ENCODE results near the gene STK33.

STK33 gene

DNA sequence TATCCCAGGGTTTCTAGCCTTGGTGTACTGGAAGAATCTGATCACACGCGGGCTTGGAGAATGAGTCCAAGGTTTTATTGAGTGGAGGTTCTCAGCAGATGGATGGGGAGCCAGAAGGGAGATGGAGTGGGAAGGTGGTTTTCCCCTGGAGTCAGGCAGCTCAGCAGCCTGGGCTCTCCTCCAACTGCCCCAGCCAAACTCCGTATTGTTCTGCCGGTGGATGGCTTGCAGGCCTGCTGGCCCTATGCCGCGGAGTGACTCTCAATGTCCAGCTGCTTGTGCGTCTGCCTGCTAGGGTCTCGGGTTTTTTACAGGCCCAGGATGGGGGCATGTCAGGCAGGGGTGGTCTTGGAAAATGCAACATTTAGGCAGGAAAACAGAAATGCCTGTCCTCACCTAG, 168.0 kb downstream of the STK33 start:
- no peak for DNase-seq (ENCODE audit: low read depth in 2 of 2)

DNA sequence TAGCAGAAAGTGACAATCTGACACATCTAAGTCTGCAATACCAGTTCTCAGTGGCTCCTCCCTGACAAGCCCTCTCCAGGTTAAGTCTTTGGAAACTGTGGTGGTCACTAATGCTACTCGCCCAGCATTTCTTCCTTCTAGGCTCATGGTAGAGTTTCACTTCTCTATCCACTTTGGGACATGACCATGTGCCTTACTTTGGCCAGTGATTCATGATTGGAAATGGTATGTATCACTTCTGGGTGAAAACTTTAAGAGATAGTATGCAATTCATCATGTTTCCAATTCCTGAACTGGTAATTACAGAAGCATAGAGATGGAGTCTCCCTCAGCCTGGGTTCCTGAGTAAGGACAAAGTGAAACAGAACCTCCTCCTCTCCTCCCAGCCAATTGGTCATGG, 178.8 kb downstream of the STK33 start:
- no peak for DNase-seq (ENCODE audit: low read depth in 2 of 2)

DNA sequence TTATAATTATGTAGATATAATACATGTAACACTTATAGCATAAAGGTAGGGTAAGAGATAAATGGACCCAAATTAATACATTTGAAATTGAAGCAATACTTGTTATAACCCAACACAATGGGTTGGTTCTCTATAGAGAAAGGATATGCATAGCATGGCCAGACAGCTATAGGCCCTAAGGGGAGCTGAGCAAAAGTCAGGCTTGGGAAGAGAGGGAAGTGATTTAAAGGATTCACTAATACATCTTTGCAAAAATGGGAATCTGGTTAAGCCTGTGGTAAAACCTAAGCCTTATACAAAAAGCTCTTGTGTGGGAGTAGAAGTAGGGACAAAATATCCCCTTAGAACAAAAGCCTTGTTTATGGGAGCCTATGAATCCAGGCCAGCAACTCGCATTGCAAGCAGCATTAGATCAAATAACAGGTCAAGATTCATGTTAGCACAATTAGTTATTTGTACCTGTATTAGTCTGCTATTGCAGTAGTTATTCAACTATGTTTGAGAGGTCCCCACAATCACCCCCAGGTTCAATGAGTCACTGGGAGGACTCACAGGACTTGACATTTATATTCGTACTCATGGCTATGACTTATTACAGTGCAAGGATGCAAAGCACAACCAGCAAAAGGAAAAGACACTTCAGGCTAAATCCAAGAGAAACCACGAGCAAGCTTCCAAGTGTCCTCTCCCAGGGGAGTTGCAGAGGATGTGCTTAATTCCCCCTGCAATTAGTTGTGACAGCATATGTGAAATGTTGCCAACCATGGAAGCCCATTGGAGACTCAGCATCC, 185.7 kb downstream of the STK33 start:
- no peak for DNase-seq (ENCODE audit: low read depth in 2 of 2)

DNA sequence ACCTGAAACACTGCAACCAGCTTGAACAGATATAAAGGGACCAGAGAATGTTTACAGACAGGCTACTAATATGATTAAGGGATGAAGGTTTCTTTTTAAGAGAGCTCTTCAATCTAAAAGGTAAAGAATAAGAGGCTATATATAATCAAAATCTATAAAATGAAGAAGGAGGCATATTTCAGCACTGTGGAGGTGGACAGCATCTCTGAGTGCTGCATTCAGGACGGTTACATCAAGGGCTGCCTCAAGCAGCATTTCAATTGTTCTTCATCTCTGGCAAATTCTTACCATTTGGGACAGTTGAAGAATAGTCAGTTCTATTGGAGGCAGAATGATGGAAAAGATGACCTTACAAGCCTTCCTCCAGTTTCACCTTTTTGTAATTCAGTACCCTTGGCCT, 190.7 kb downstream of the STK33 start:
- DNase-seq (ENCODE audit: low read depth in 2 of 2): no peak

DNA sequence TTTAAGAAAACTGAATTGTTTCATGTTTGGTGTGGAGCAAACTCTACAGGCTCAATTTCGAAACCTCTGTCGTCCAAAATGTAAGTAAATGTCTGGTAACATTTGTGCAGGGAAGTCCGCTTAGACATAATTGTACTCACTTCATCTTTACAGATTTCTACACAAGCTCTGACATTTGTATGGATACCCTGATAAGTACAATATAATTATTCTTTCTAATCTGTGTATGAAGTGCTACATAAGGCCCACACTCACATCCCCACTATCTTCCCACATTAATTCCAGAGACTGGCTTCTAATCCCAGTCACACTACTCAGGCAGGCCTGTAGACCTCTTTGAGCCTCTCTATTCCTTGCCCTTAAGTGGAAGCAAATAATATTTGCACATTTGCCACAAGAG, 201.1 kb downstream of the STK33 start:
- DNase-seq (ENCODE audit: low read depth in 2 of 2): no peak

DNA sequence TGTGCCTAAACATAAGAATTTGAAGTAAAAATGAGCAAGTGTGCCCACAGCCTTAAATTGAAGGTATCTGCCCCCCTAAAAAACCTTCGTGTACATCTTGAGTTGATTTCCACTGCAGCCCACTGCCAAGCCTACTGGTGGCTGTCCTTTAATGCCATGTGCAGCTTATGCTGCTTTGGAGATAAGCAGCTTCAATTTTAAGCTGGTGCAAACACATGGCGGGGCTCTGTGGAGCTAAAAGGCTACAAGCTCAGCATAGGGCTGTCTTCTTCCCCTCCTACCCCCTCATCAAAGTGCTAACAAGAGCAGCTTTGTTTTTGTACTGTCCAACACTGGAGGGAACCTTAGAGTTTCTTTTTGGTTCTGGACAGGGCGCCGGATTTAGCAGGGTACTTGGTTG, 201.9 kb downstream of the STK33 start:
- DNase-seq (ENCODE audit: low read depth in 2 of 2): no peak

DNA sequence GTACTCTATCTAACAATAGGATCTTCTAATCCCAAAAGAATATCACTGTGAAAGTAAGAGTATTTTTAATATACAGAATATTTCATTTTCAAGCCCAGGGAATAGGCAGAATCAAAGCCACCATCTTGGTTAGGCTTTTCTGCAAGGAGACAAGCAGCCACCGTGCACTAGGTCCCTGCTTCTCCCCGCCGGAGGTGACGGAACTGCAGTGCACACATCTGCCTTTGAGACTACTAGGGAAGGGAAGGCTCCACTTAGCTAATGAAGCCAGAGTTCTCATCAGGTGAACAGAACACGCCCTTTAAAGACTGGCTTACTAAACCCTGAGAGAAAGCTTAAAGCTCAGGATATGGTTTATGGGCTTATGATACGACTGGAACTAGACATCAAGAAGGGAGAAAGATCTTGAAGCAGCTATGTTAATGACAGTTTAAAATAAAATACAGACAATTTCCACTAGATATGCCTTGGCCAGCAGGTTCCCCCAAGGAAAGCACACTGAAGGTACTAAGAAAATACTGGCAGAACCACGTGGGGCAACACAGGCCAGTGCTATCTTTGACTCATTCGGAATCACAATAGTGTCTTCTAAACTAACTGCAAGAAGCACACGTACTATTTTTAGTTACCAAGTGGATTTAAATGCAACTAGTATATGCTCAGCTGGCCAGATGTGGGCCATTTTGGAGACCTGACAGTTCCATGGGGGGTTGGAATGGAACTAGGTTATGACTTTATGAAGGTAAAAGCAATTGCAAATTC, 203.0 kb downstream of the STK33 start:
- no peak for DNase-seq (ENCODE audit: low read depth in 2 of 2)

DNA sequence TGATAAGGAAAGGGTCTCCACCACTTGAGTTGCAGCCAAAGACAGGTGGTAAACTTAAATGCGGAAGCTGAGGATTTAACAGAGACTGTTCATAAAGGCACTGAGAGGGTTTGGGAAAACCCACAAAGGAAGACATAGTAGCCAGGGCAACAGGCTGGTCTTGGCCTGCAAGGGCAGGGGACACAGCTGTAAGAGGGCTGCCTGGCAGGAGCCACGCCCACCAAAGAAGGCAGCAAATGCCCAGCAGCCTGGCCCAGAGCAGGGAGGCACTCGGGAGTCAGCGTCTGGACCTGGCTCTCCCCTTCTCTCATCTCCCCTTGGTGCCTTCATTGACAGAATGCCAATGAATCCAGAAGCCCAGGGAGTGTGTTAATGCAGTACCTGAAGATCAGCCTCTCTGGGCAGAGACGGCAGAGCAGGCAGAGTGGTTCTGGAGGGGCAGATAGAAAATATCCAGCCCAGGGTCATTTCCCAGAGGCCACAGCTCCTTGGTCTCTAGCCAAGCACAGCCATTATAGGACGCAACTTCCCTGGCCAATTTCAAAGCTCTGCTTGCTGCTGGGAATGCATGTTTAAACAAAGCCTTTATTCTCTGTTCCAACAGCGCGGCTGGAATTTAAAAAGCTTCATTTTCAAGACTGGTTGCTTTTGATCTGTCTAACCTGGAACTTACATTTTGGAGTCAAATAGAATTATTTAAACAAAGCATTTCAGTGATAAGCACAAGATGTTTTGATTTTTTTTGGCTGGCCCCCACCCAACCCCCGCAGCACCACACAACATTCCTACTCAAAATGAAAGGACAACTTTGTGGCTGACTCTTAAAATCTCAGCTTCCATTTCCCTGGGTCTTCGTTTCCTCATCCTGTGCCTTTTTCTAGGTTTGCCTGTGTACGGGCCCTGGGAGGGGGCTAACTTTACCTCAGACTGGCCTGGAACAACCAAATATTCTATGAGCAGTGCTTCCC, 204.7 kb downstream of the STK33 start:
- no peak for DNase-seq (ENCODE audit: low read depth in 2 of 2)

DNA sequence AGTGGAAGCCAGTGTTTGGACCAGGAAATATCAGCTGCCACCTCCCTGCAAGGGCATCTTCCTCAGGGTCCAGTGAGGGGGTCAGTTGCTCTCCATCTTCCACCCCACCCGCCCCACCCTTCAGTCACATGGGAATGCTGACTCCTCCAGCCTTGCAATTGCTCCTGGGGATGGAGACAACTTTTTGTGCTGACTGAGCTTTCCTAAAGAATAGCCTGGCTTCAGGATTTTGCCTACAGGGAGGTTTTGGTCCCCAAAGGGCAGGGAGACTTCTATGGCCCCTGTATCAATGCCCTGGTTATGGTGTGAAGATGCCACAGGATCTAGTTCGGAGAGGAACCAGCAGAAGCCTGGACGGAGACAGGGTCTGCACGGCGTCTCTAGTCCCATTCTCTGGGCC, 206.3 kb downstream of the STK33 start:
- no peak for DNase-seq (ENCODE audit: low read depth in 2 of 2)

DNA sequence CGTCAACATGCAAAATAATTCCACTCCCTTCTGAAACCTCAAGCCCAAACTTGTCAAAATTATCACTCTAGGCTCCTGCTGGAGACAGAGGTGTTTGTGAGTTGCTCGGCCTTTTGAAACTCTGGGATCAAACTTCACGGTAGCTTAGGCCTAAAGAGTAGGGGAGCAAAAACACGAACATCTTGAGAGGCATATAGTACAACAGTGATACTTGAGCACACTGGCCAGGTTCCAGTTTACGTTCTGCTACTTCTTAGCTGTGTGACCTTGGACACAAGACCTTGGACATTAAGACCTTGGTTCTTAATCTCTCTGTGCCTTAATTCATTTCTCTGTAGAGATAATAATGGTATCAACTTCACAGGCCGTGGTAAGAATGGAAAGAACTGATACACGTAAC, 206.9 kb downstream of the STK33 start:
- no peak for DNase-seq (ENCODE audit: low read depth in 2 of 2)

DNA sequence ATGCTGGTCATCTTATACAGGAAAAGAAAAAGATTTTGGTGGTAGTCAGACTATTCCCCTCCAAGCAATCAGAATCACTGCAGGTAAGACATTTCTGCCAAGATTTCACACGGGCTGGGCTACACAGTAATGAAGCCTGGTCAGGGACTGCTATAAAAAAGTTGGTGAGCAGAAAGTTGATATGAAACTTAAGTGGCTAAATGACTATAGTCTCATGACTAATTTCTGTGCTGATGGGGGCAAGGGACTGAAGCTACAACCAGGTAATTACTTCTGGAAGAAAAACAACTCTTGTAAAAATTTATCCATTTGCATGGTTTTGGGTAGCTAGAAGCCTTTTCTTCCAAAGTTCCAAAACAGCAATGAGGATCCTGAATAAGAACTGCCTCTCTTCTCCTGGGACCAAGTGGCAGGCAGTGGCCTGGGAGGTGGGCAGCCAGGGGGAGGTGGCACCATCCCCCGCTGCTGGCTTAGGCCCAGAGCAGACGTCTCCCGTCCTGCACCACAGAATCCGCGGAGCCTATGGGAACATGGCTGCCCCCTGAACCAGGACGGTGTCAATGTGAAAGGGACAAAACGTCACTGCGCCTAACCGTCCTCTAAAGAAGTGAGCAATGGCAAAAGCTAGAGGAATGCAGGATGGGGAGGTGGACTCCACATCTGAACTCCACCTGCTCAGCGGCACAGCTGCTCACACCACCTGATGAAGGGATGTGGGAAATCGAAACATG, 207.7 kb downstream of the STK33 start:
- DNase-seq (ENCODE audit: low read depth in 2 of 2): no peak

DNA sequence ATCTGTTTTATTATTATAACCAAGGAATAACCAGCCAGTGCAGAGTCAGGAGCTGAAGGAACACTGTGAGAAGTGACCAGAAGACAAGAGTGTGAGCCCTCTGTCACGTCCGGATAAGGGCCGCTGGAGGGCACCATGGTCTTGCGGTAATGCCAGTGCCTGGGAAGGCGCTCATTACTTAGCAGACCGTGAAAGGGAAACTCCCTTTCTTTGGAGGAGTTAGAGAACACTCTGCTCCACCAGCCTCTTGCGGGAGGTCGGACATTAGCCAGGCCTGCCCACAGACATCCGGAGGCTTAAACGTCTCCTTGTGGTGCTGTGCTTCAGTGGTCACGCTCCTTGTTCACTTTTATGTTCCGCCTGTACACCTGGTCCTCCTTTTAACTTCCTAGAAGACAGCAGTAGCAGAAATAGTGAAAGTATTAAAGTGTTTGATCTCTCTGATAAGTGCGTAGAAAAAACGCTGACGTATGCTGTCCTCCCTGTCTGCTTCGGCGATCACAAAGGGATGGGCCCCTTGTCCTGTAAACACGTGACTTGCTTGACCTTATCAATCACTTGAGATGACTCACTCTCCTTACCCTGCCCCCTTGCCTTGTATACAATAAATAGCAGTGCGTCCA, 209.7 kb downstream of the STK33 start:
- no peak for DNase-seq (ENCODE audit: low read depth in 2 of 2)

DNA sequence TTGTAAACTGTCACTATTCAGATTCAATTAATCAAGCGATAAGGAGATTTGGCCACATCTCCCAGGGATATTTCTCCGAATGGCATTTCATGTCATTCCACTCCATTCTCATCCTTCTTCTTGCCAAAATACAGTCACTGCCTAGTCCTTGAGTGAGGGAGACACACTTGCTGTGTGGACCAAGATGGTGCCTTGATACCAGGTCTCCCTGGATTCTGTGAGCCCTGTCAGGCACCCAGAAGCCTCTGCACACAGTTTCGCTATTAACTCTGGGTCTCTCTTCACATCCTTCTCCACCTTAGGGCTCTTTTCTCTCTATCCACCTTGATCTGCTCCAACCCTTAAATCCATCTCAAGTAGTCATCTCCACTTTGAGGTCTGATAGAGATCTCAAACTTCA, 210.4 kb downstream of the STK33 start:
- DNase-seq (ENCODE audit: low read depth in 2 of 2): no peak

DNA sequence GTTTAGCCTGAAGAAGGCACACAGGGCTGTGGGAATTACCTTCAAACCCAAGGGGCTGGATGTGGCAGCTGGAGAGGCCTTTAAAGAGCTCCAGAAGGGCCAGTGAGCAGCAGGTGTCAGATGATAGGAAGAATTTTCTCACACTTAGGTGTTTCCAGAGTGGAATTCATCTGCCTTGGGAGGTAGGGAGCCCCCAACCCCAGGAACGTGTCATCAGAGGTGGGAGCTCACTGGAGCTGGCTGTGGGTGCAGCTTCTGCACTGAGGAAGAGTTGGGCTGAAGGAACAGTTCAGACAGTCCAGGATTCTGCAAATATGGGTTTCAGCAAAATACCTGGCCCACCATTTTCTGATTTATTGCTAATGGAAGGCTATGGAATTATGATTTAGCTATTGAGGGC, 210.8 kb downstream of the STK33 start:
- DNase-seq (ENCODE audit: low read depth in 2 of 2): no peak

DNA sequence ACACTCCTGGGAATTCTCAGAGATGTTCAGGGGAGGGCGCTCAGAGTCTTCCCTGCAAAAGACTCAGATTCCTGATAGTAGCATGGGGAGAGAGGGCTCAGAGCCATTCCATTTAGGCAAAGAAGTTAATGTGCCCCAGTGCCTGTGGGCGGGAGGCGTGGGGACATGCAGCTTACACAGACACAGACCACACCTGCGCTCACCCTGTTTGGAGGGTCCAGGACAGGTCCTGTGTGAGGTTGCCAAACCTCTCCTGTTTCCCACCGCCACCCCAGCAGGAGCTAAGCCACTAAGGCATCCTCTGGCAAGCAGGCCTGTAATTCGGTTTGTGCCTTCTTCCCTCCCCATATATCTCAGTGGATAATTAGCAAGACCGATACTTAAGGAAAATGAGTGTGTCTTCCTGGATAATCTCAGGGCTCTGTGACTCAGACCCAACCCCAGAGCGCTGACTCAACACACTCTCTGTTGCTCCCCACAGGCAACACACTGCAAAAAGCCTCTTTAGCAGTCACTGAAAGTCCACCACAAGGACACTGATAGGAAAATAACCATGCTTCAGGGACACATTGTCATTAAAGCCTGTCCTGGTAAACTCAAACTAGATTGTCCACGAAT, 211.5 kb downstream of the STK33 start:
- DNase-seq (ENCODE audit: low read depth in 2 of 2): no peak

DNA sequence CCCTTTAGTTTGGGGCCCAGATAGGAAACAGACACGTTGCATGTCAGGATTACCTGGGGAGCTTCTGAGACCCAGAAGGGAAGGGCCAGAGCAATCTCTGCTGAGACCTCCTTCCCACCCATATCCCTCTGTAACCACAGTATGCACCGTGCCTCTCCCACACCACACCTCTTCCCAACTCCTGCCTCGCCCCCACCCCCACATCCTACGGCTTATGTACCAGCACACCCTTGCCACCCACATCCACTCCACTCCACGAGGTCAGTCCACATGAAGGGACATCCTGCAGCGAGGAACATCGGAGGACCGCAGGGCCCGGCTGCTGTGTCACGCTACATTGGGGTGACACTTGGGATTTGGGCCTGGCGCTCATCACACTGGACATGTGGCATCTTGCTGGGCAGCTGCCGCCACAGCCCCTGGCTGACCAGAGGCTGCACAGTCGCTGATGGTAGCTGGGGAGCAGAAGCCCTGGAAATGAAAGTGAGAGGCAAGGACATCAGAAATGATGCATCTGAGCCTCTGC, 212.1 kb downstream of the STK33 start:
- no peak for DNase-seq (ENCODE audit: low read depth in 2 of 2)

DNA sequence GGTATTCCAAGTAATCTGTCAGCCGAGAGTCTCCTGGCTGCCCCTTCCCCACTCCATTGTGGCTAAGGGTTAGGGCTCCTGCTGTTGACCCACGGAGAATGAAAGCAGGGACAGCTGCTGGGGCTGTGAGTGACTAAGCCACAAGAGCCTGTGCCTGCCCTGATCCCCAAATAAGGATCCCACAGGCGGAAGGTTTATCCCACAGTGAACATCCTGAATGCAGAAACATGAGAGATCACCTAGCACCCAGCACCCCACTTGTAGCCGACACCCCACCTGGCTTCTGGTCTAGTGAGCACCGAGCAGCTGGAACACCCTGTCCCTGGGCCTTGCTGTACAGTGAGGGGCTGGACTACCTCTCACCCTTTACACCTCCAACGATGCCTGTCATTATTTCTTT, 212.7 kb downstream of the STK33 start:
- no peak for DNase-seq (ENCODE audit: low read depth in 2 of 2)

DNA sequence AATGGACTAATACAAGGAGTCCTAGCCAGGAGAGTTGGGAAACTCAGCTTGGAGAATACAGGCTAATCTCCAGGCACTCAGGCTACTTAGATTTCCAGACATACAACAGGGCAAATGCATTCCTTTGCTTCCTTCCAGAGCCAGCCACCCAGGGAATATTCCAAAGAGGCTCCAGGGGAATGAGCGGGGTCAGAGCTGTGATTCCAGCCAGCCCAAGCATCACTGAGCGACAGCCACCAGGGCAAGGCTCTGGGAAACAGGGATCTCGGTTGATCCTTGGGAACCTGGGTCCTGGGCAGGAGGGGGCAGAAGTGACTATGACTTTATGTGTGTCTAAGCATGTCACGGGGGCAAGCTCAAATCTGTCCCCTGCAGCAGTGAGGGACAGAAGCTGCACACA, 218.1 kb downstream of the STK33 start:
- DNase-seq (ENCODE audit: low read depth in 2 of 2): no peak

DNA sequence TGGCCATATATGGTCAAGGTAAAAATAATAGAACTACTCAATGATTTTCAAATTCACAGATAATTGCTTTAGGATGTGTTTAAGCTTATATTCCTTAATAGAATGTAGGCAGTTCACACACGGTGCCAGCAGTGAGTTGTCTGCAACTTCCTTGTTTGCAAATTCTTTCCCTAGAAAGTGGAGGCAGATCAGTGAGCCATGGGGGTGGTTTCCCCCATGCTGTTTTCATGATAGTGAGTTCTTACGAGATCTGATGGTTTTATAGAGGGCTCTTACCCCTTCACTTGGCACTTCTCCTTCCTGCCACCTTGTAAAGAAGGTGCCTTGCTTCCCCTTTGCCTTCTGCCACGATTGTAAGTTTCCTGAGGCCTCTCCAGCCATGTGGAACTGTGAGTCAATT, 218.6 kb downstream of the STK33 start:
- no peak for DNase-seq (ENCODE audit: low read depth in 2 of 2)

DNA sequence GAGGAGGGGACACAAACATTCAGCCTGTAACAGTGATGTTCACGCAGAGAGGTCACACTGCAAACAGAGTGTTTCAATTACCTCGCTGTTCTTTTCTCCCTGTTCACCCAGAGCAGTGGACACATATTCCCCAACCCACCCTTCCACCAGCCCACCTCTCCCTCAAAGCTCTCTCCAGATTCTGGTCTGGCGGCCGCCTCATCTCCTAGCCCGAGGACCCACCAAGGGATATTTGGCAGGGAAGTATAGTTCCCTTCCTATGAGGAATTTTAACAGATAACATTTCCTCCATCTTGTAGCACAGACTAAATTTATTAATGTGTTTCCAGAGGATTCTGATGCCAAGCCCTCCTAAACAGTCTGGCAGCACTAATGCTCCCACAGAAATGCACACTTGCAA, 219.3 kb downstream of the STK33 start:
- DNase-seq (ENCODE audit: low read depth in 2 of 2): no peak

All from stimulated activated CD4-positive, alpha-beta T cell treated with anti-CD3 and anti-CD28 coated beads, Interleukin-4, amount 100 ng/mL, for 48 hours (primary cell).